Stimulated activated CD8-positive, alpha-beta memory T cell treated with anti-CD3 and anti-CD28 coated beads, Interleukin-7, amount 100 ng/mL, for 1 hour (primary cell): ENCODE results near the gene APOA5.
"Not testable (repeated sequence)": the region's sequence is repeated elsewhere in the genome, so short reads cannot be mapped to it uniquely, and the experiment has no call there.

Experiments used
- DNase-seq, 2 donors: peaks; one replicate each; pipeline ENCODE4 v3.0.0-alpha.2; 2020; ENCODE audit warnings: low read depth in 2 of 2

The APOA5 gene

GRCh38 chr11:116774661-116775060 lies 17.0 kb downstream of the APOA5 start:
- no peak for DNase-seq

DNA sequence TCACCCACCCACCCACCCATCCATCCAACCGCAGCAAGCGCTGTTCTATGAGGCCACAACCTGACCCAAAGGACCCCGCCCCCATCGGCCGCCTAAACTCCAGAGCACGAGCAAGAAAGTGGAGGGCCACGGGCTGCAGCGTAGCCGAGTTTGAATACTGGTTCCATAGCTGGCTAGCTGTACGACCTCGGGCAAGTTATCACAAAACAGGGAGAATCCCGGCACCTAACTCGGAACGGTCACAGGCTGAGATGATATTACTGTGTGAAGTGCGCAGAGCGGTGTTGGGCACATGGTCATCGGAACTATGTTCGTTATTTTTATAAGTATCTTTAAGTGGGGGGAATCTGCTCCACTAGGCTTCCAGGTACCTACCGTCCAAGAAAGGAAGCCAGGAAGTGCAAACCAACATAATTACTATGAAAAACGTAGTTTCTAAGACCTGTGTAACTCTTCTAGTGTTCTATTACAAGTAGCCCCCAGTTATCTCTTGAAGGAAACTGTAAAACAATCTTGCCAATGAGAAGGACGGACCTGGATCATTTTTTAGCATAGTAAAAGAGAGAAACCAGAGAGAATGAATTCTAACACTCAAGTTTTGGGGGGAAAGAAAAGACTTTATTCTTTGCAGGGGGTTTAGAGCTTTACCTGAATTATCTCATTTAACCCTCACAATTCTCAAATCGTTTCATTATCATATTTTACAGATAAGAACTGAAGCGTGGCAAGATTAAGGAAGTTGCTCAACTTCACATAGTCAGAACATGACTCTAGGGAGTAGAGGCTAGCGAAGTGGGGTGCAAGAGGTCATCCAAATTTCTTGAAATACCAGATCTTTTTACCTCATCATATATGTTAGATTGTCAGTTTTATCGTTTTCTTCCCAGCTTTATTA lies 18.2 kb downstream of the APOA5 start:
- no peak for DNase-seq

- DNase-seq, result peak; percentile 89 to 90
These were observed 19.1 kb downstream of the APOA5 start, which contains the start of gene BUD13 for GRCh38 chr11:116772443-116773202. BUD13 (minus strand) TSS chr11:116772987; CDS start chr11:116772964, 23 bp downstream.

DNA sequence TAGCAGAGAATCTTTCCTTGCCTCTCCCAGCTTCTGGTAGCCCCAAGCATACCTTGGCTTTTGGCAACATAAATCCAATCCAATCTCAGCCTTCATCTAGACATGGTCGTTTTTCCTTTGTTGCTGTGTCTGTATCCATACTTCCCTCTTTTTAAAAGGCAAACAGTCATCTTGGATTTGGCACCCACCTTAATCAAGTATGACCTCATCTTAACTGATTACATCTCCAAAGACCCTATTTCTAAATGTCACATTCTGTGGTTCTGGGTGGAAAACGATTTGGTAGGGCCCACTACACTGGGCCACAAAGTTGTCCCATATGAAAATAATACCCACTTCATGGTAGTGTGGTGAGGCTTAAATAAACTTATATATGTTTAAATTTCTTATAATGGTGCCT lies 19.7 kb downstream of the APOA5 start:
- DNase-seq, result no peak

DNA sequence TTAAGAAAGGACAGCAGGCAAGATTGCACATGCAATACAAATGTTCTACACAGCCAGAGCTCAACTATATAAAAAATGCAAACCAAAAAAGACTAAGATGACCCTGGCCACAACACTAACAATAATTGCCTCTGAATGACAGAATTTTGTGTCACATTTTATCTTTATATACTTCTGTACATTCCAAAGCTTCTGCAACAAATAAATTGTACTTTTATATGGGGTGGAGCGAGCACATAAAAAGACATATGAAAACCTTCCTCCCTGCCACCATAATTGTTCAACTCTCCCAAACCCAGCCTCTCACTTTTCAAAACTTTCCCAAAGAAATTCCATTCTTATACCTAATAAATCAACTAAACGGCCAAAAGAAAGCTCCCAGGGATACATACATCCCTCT lies 29.5 kb downstream of the APOA5 start:
- no peak for DNase-seq

DNA sequence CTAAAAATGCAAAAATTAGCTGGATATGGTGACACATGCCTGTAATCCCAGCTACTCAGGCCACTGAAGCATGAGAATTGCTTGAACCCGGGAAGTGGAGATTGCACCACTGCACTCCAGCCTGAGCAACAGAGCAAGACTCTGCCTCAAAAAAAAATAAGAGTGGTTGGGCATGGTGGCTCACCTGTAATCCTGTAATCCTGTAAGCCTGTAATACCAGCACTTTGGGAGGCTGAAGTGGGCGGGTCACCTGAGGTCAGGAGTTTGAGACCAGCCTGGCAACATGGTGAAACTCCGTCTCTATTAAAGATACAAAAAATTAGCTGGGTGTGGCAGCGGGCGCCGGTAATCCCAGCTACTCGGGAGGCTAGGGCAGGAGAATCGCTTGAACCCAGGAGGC lies 35.6 kb downstream of the APOA5 start:
- not testable (repeated sequence) for DNase-seq

DNA sequence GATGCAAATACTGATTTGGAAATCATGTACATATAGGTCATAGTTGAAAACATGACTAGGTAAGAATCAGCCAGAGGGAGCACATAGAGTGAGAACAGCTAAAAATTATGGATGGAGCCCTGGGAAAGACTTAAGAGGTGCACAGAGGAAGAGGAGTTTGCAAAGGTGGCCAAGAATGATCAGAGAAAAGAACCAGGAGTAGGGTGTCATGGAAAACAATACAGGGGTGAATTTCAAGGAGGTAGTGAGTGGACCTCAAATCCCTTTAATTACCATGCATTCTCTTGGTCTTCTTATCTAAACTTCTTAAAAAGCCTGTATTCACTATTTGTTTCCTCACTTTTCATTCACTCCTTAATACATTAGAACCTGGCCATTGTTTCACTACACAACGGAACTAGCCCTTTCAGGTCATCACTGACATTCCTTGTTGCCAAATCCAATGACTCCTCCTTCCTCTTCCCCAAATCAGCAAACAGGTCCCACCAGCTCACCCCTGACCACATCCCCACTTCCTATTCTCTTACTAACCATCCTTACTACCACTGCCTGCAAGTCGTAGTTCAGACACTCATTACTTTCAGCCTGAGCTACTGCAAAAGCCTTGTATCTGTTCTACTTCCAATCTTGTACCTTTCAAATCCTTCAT lies 41.5 kb downstream of the APOA5 start:
- DNase-seq, result no peak

DNA sequence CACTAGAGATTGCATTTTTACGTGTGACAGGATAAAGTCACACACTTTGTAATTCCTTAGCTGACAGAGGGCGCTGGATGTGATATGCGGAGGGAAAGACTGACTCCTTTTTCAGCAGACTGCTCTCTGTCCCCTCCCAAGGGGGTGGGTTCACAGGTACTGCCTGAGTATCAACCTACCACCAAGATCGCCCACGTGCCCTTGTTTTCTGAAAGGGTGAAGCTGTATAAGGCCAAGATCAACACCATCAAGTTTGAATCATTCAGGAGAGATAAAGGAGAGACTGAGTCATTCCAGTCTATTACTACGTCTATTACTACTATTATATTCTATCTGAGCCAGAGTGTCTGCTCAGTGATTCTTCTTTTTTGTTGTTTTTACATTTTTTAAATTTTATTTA lies 49.6 kb downstream of the APOA5 start:
- no peak for DNase-seq

DNA sequence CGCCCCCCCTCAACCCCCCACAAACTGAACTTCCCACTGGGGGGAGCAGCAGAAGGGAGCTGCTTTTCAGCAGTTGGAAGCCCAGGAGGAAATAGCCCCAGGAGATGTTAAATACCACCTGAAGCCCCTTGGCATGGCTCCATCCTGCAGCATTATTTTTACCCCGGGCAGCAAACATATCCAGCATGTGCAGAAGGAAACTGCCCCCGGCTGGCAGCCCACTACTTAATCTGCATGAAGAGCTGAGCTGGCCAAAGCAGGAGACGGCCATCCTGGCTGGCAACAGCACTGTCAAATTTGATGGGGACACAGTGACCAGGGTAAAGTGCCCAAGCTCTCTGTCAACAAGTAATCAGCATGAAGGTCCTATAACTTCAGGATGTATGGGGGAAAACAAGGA lies 50.9 kb downstream of the APOA5 start:
- DNase-seq, result no peak
